ENCODE data around the gene SLC6A11. TPM values are rescaled to one million over a fixed set of nuclear protein-coding genes. Genes with fewer than 3 reads are reported as not detected.

Gene SLC6A11
- total and polyA plus RNA-seq, 2 of the 8 experiments (the other 6 are each of a cell fraction or from before 2014, with no cell fraction given), result 0.78 to 1.5 TPM

- H2BK20ac ChIP-seq (ENCODE audit: low read length), result no peak overlapping the region
- H3K4me2 ChIP-seq (ENCODE audit: insufficient read depth in 1 of 2, low read depth in 2 of 2, low read length in 2 of 2), result no peak overlapping the region
- WGBS, 2 experiments (ENCODE audit: extremely low coverage in 1 of 2, insufficient coverage in 1 of 2, insufficient read length in 1 of 2, insufficient replicate concordance in 2 of 2, low coverage in 1 of 2, low lambda C conversion rate in 2 of 2, missing lambda C conversion rate in 1 of 2), result 85% methylated on average over 7 of the region's 7 CpGs; no CpG with 5 or more reads in 1 of the 2 experiments
- no peak overlapping the region for H3K9ac ChIP-seq (replicated peaks in 1 of 4; ENCODE audit: extremely low read depth in 1 of 4, low read depth in 3 of 4, low read length in 3 of 4)
- no peak overlapping the region for H4K91ac ChIP-seq (replicated peaks; ENCODE audit: insufficient read length, low read length)
- H2AFZ ChIP-seq (ENCODE audit: low read length), result no peak overlapping the region
- H3K4ac ChIP-seq (replicated peaks; ENCODE audit: insufficient read length, low read depth, low read length), result no peak overlapping the region
- H3K36me3 ChIP-seq (ENCODE audit: control insufficient read depth in 2 of 4, insufficient read depth in 4 of 4, low read length in 3 of 4), result no peaks in the 10 kb centered on the region; a peak in 1 of 8 replicates
- no peaks in the 10 kb centered on the region for H3K9me3 ChIP-seq (ENCODE audit: insufficient read depth in 2 of 2, low read depth in 1 of 2, low read length in 1 of 2)
- no peak overlapping the region for H2BK120ac ChIP-seq (replicated peaks; ENCODE audit: low read depth, low read length)
- no peak overlapping the region for H3K23ac ChIP-seq (ENCODE audit: insufficient read length)
- H3K56ac ChIP-seq (replicated peaks; ENCODE audit: insufficient read length, low read depth, low read length), result no peak overlapping the region
- no peak overlapping the region for H3K4me3 ChIP-seq (ENCODE audit: extremely low read depth in 1 of 4, insufficient read depth in 2 of 4, low read depth in 3 of 4, low read length in 4 of 4)
- H3K27me3 ChIP-seq (replicated peaks in 1 of 4; ENCODE audit: control insufficient read depth in 3 of 4, extremely low read depth in 1 of 4, insufficient read depth in 3 of 4, low read length in 3 of 4), result no peaks in the 10 kb centered on the region; a peak in 2 of 7 replicates
- H2BK5ac ChIP-seq (ENCODE audit: low read depth, low read length), result no peak overlapping the region
- H4K5ac ChIP-seq (ENCODE audit: insufficient read length, low read depth, low read length), result no peak overlapping the region
- H2BK12ac ChIP-seq (ENCODE audit: low read depth, low read length), result no peak overlapping the region
- H3K18ac ChIP-seq (ENCODE audit: extremely low read depth, low read length), result no peak overlapping the region
- H4K20me1 ChIP-seq (replicated peaks in 1 of 2; ENCODE audit: control insufficient read depth in 1 of 2, insufficient read depth in 2 of 2, low read length in 2 of 2), result no peaks in the 10 kb centered on the region
- no peak overlapping the region for H4K8ac ChIP-seq (ENCODE audit: extremely low read depth, insufficient read depth, low read length)
- FAIRE-seq, result no peak
- POLR2A ChIA-PET (ENCODE audit: partially characterized antibody), result interaction anchor here (1.2 to 2.1 kb wide), 2 partner anchors 12 to 14 kb away, joined by 4 to 5 read pairs; partner anchors contain the start of gene SLC6A1
- no peak overlapping the region for H2BK15ac ChIP-seq (ENCODE audit: low read length)
- H3K14ac ChIP-seq (ENCODE audit: insufficient read length), result no peak overlapping the region
- CTCF ChIA-PET (ENCODE audit: partially characterized antibody), result interaction anchor here (2.0 to 13.3 kb wide), 4 partner anchors 15 to 81 kb away, joined by 9 to 207 read pairs (median 36); partner anchors contain the start of gene SLC6A1
- no peak overlapping the region for H2AK5ac ChIP-seq (ENCODE audit: low read depth, low read length)
- no peaks in the 10 kb centered on the region for H3K79me1 ChIP-seq (ENCODE audit: low read depth, low read length)
- no peaks in the 10 kb centered on the region for H3K79me2 ChIP-seq (ENCODE audit: control insufficient read depth in 1 of 2, insufficient read depth in 2 of 2, low read length in 2 of 2)
- no peaks in the 10 kb centered on the region for H3K23me2 ChIP-seq (ENCODE audit: low read depth, low read length)
- peaks cover 6 to 12% (median 7%) of the 10 kb centered on the region in 4 experiments for H3K4me1 ChIP-seq (replicated peaks in 1 of 4; ENCODE audit: control insufficient read depth in 3 of 4, insufficient read depth in 4 of 4, low read length in 3 of 4)
- no peak for DNase-seq (ENCODE audit: low read depth in 1 of 2, low spot score in 2 of 2)
- no peak for TF ChIP-seq JUND (IDR thresholded peaks at IDR 0.05; ENCODE audit: low read length)
- no peak for TF ChIP-seq EGR1 (IDR thresholded peaks at IDR 0.05; ENCODE audit: borderline replicate concordance, low read depth, low read length)
- TF ChIP-seq HDAC6 (IDR thresholded peaks at IDR 0.05; ENCODE audit: low read depth, low read length), result no peak
- TF ChIP-seq CHD2 (IDR thresholded peaks at IDR 0.05; ENCODE audit: low read length), result no peak
- no peak for TF ChIP-seq SUZ12 (IDR thresholded peaks at IDR 0.05; ENCODE audit: low read length)
- no peak for TF ChIP-seq CREB1 (IDR thresholded peaks at IDR 0.05)
- TF ChIP-seq POLR2A (IDR thresholded peaks at IDR 0.05; ENCODE audit: control extremely low read depth in 1 of 2, low read depth in 2 of 2, low read length in 2 of 2), result no peak
- no peak for TF ChIP-seq TCF12 (IDR thresholded peaks at IDR 0.05; ENCODE audit: low read depth, low read length)
- TF ChIP-seq EZH2 (IDR thresholded peaks at IDR 0.05; ENCODE audit: low read depth, low read length, severe bottlenecking), result no peak
- TF ChIP-seq SP1 (IDR thresholded peaks at IDR 0.05; ENCODE audit: low read depth, low read length), result no peak
- TF ChIP-seq E2F6 (IDR thresholded peaks at IDR 0.05), result no peak
- TF ChIP-seq TAF1 (IDR thresholded peaks at IDR 0.05; ENCODE audit: low read depth, low read length), result no peak
- no peak for TF ChIP-seq ATF2 (IDR thresholded peaks at IDR 0.05; ENCODE audit: low read length)
- no peak overlapping the region for H3K27ac ChIP-seq (ENCODE audit: low read depth, low read length)
These were observed 162.9 kb downstream of the SLC6A11 start for GRCh38 chr3:10978956-10979355.

All from H1 (cell line).